HG03520 (cell line): Measurements from ENCODE around the gene EIF2B2.

Source experiments
- ATAC-seq: cut with Tn5 transposase; IDR thresholded peaks from one replicate; pipeline ENCODE4 v1.9.1; 2021; ENCODE audit warnings: mild to moderate bottlenecking, moderate library complexity; ENCODE audit not compliant: unreplicated experiment

The EIF2B2 gene

GRCh38 chr14:75002392-75003249 lies at the start of gene EIF2B2:
TSS of gene EIF2B2 (plus strand) at chr14:75002921. CDS start at chr14:75002991, 70 bp downstream.
- ATAC-seq, result peak; percentile 96

DNA sequence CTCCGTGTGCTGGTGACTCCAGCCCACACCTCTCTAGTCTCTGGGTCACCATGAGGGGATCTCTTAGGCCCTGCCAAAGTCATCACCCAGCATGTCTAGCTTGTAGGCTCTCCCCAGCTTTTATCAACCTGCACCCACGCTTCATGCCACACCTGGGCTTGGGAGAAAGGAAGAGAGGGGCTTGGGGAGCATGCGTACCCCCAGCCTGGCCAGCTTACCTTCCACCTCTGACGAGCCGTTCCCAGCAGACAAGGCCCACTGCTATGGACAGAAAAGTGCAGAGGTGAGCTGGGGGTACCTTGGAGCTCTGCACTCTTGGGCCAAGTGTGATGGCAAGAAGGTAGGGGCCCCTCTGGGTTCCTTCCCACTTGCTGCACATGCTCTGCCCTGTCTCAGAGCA lies 49.0 kb upstream of the EIF2B2 start:
- ATAC-seq, result no peak

GRCh38 chr14:74954232-74954946 lies 48.3 kb upstream of the EIF2B2 start:
- ATAC-seq, result no peak

GRCh38 chr14:74954947-74955228 lies 47.8 kb upstream of the EIF2B2 start:
- no peak for ATAC-seq

- ATAC-seq, result no peak
These were observed 47.3 kb upstream of the EIF2B2 start, which contains the start of gene PGF for GRCh38 chr14:74955229-74956026. TSS of gene PGF (minus strand) at chr14:74955597. CDS start at chr14:74955242, 355 bp downstream.

DNA sequence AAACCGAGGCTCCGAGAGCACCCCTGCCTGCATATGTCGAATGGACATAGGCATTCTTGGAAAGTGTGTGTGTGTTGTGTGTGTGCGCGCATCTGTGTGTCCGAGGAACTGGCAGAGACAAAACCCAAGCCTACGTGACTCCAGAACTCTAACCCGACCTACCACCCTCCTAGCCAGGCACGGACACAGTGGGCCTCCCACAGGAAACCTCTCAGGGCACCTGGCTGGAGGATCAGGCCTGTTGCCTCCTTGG lies 46.8 kb upstream of the EIF2B2 start:
- ATAC-seq, result no peak

DNA sequence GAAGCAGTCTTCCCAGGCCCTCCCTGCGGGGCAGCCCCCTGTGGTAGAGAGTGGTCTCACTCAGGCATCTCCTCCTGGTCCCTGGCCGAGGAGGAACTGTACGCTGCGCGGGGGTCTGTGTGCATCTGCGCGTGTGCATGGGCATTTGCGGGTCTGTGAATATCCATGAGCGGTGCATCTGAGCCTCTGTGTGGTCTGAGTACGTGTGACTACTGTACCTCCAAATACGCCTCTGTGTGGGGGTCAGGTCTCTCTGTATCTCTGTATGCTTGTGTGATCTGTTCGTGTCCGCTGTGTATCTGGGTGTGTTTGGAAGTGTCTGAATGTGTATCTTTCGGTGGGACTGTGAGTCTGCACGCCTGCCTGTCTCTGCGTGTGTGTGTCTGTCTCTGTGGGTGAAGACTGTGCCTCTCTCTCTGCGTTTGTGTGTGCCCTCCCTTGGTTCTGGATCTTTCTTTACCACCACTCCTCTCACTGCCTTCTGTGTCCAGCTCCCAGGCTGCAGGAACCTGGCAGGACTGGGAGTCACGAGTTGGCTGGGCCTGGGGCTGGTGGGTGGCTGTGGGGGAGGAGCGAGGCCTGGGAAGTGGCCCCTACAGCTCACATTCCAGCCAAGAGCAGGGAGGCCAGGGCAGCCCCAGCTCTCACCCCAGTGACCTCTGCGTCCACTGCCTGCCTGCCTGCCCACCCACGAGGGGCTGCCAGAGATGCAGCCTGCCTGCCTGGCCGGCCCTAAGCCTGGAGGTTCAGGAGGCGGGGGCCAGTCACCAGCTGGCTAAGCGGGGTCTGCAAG lies 46.2 kb upstream of the EIF2B2 start:
- ATAC-seq, result no peak

GRCh38 chr14:74959596-74960180 lies 43.0 kb upstream of the EIF2B2 start:
- ATAC-seq, result no peak

GRCh38 chr14:74960736-74961135 lies 42.0 kb upstream of the EIF2B2 start:
- ATAC-seq, result no peak

DNA sequence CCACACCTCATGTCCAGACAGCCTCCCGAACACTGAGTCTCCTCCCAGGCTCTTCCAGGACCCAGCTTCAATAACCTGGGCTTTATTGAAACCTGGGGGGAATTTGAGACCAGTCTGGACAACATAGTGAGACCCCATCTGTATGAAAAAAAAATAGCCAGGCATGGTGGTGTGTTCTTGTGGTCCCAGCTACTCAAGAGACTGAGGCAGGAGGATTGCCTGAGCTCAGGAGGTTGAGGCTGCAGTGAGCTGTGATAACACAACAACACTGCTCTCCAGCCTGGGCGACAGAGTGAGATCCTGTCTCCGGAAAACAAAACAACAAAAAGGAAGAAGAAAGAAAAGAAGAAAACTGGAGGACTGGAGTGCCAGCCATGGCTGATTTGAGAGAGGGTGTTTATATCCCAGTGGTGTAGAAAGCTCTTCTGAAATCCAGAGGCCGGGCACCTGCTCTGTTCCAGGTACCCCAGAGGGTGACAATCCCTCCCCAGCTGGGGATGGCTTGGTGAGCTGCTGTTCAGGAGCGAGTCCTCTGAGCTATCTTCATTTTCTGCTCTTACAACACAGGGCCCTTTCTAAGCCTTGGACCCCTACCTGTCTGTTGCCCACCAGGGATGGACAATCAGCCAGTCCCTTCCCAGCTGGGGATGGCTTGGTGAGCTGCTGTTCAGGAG lies 41.3 kb upstream of the EIF2B2 start:
- no peak for ATAC-seq

DNA sequence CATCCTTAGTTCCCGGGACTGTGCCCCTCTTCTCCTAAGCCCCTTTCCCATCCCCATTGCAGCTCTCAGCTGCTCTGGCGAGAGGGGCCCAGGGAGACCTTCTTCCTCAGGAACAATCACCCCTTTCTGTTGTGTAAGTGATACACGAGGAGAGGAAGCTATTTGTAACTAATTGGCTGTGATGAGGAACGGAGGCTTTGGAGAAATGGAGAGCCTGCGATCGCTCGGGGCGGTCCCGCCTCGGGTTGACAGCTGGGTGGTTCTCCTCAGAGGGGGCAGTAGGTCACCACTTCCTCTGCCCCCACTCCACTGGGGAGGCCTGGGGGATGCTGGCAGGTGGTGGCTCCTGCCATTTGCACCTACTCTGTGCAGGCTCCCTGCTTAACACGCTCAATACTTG lies 40.7 kb upstream of the EIF2B2 start:
- ATAC-seq, result no peak

DNA sequence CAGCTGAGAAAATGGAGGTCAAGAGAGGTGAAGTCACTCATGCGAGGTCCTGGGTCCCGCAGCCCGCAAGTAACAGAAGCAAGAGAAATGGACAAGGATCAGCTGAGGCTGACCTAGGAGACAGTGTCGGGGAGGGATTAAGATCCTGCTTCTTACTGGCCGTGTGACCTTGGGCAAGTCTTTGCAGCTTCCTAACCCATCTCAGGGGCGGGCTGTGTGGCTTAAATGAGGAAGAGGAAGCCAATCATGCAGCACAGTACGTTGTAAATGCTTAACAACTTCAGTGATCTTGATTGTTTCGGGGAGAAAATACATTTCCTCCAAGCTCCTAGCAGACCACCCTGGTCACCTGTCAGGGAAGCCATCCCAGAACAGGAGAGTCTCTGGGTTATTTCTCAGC lies 40.2 kb upstream of the EIF2B2 start:
- ATAC-seq, result no peak

DNA sequence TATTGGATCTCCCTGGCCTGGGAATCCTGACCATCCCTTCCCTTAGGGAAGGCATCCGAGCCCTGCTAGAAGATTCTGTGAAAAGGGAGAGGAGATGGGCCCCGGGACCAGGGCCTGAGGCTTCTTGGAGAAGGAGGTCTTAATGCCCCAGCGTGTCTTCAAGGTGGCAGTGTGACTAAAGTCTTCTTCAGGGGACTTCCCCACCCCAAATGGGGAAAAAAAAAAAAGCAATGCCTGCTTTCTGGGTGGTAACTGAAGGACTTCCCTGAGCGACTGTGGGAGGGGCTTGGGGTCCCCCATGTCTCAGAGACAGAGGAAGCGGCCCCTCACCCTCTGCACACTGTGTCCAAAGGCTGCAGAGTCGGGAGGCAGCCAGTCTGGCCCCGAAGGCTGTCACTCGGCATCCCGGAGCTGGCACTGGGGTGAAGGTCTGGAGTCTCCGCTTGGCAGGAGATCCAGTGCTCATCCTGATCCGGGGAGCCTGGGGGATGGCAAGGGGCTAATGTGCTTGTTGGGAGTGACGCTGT lies 39.5 kb upstream of the EIF2B2 start:
- ATAC-seq, result no peak

DNA sequence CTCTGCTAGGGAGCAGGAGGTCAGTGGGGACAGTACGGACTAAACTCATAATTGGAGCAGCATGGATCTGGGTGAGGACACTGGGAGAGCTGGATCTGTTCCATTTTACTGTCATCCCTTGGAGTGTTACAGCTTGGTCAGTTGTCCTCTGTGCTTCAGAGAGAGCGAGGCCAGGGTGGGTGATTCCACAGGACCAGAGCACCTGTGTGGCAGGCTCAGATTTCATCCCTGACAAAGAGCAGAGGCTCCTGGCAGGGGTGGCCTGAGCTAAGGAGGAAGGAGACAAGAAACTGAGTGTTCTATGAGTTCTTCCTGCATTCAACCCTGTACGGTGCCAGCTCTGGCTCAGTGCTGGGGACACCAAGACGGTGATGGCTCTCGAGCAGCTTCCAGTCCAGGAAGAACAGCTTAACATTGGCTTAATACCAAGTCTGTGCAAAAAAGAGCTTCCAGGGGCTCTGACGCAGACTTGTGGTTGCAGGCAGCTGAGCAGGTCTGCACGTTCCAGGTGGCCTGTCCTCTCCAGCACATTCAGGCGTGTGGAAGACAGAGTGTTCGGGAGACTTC lies 38.9 kb upstream of the EIF2B2 start:
- ATAC-seq, result no peak

DNA sequence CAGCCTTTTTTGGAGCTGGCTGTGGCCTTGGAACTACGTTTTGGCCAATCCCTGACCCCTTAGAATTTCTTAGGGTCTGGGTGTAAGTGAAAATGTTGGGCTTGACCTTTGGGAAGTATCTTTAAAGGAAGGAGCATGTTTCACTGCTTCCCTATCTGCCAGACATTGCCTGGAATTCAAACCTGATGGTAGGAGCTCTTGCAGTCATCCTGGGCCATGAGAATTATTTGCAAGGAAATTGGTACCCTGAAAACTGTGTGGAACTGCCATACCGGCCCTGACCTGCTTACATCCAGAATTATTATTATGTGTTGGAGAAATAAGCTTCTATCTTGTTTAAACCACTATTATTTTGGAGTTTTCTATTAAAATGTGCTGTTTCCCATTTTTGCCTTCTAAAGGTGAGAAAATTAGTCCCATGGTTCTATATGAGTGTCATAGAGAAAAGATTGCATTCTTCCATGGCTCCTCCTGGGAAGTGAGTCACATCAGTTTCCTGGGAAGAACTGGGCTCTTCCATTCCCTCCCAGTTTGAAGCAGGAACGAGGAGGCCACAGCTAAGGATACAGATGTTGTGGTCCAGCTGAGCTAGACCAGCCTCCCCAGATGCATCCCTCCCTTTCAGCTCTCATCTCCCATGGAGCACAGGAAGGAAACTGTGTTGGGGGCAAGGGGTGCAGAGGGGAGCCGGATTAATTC lies 37.8 kb upstream of the EIF2B2 start:
- no peak for ATAC-seq

GRCh38 chr14:74965486-74966153 lies 37.1 kb upstream of the EIF2B2 start:
- ATAC-seq, result no peak

DNA sequence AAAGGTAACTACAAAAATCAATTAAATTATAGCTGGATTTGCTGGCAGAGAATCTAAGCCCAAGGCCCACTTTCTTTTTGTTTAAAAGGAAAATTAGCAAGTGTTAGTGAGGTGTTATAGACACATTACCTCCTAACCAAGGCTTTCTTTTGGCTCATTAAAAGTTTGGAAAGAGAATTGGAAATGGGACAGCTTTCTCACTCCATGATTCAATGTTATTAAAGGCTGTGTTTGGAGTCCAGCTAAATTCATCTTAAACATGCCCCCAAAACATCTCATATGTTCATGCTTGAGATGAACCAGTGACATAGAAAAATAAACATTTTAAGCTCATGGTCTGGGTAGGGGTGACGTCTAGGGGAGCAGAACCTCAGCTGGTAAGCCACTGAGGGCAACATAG lies 33.9 kb upstream of the EIF2B2 start:
- ATAC-seq, result no peak

GRCh38 chr14:74973003-74973653 lies 29.6 kb upstream of the EIF2B2 start:
- ATAC-seq, result no peak
